Astrocyte (in vitro differentiated cells and primary cell): ENCODE data around the gene AGBL4. TPM values are rescaled to one million over a fixed set of nuclear protein-coding genes. Genes with fewer than 3 reads are reported as not detected.

Experiments
- DNase-seq: peaks from one replicate; pipeline ENCODE4 v3.0.0-alpha.2; 2010; ENCODE audit warnings: low read depth
- FAIRE-seq: peaks from 2 replicates; lab custom pipeline; 2011; peaks lifted over from hg19 to GRCh38; lab: Jason Lieb, UNC
- H2AFZ ChIP-seq: 2 replicates; pipeline ENCODE4 v1.6.0; 2012; ENCODE audit warnings: low read depth, low read length, inconsistent platforms
- H3K27ac ChIP-seq: 2 replicates; pipeline ENCODE4 v1.5.1; 2011; ENCODE audit warnings: low read depth, low read length, inconsistent platforms
- H3K27me3 ChIP-seq: 2 replicates; pipeline ENCODE4 v1.6.0; 2011; ENCODE audit warnings: low read length, inconsistent platforms; ENCODE audit not compliant: insufficient read depth
- H3K36me3 ChIP-seq: 2 replicates; pipeline ENCODE4 v1.5.1; 2011; ENCODE audit warnings: low read length, inconsistent platforms; ENCODE audit not compliant: insufficient read depth
- H3K4me1 ChIP-seq: 2 replicates; pipeline ENCODE4 v1.5.1; 2011; ENCODE audit warnings: low read length, inconsistent platforms; ENCODE audit not compliant: insufficient read depth
- H3K4me2 ChIP-seq: 2 replicates; pipeline ENCODE4 v1.6.0; 2012; ENCODE audit warnings: low read length, inconsistent platforms
- H3K4me3 ChIP-seq: 2 replicates; pipeline ENCODE4 v1.5.1; 2011; ENCODE audit warnings: low read depth, mild to moderate bottlenecking, low read length, inconsistent platforms; ENCODE audit not compliant: insufficient read depth
- H3K79me2 ChIP-seq: 2 replicates; pipeline ENCODE4 v1.6.0; 2012; ENCODE audit warnings: mild to moderate bottlenecking, low read length, inconsistent platforms; ENCODE audit not compliant: insufficient read depth
- H3K9ac ChIP-seq: 2 replicates; pipeline ENCODE4 v1.6.0; 2012; ENCODE audit warnings: mild to moderate bottlenecking, low read length, inconsistent platforms
- H3K9me3 ChIP-seq: 2 replicates; pipeline ENCODE4 v1.5.1; 2012; ENCODE audit warnings: low read depth, mild to moderate bottlenecking, low read length, inconsistent platforms; ENCODE audit not compliant: insufficient read depth
- H4K20me1 ChIP-seq: 2 replicates; pipeline ENCODE4 v1.6.0; 2012; ENCODE audit warnings: low read length, inconsistent platforms; ENCODE audit not compliant: insufficient read depth
- H3K27ac Mint-ChIP-seq: one replicate; pipeline ENCODE4 v1.8.0; 2021; ENCODE audit warnings: mild to moderate bottlenecking, mixed read lengths; ENCODE audit not compliant: unreplicated experiment
- H3K27me3 Mint-ChIP-seq: one replicate; pipeline ENCODE4 v1.8.0; 2021; ENCODE audit warnings: low read depth, mixed read lengths; ENCODE audit not compliant: unreplicated experiment
- H3K36me3 Mint-ChIP-seq: one replicate; pipeline ENCODE4 v1.8.0; 2021; ENCODE audit warnings: low read depth, mixed read lengths; ENCODE audit not compliant: unreplicated experiment
- H3K4me1 Mint-ChIP-seq: one replicate; pipeline ENCODE4 v1.8.0; 2021; ENCODE audit warnings: low read depth, mixed read lengths; ENCODE audit not compliant: unreplicated experiment
- H3K4me3 Mint-ChIP-seq: one replicate; pipeline ENCODE4 v1.8.0; 2021; ENCODE audit warnings: mild to moderate bottlenecking, moderate library complexity, mixed read lengths; ENCODE audit not compliant: unreplicated experiment
- H3K9me3 Mint-ChIP-seq: one replicate; pipeline ENCODE4 v1.8.0; 2021; ENCODE audit warnings: mild to moderate bottlenecking, mixed read lengths; ENCODE audit not compliant: unreplicated experiment
- EZH2 ChIP-seq: IDR thresholded peaks from 2 replicates; pipeline ENCODE4 v1.6.1; 2012; ENCODE audit warnings: mild to moderate bottlenecking, low read length, inconsistent platforms; ENCODE audit not compliant: insufficient read depth
- total RNA-seq: library from RNA; stranded (reverse); gene quantifications from 2 replicates; pipeline ENCODE4 v1.2.1, GENCODE V29; 2021
- TF ChIP-seq, protein P1 (sequence below): IDR thresholded peaks from 2 replicates; pipeline ENCODE4 v1.5.1; 2011; ENCODE audit warnings: low read depth, mild to moderate bottlenecking, inconsistent platforms, low read length, moderate library complexity; ENCODE audit not compliant: insufficient read depth

AGBL4 gene
- total RNA-seq, 1 donor from 2014 or later: not detected

DNA sequence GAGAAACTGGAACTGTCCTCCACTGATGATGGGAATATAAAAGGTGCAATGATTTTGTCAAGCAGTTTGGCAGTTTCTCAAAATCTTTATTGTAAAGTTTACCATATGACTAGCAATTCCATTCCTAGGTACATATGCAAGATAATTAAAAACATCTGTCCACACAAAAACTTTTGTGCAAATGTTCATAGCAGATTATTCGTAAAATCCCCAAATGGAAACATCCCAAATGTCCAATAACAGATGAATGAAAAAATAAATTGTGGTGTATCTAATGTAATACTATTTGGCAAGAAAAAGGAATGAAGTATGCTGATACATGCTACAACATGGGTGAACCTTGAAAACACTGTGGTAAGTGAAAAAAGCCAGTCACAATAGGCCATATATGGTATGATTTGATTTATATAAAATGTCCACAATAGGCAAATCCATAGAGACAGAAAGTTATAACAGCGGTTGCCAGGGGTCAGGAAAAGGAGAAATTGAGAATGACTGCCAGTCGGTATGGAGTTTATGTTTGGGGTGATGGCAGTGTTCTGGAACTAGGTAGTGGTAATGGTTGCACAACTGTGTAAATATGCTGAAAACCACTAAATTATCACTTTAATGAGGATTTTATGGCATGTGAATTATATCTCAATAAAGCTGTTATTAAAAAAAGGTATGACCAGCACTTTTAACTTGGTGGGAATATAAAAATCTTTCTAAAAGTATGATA, 1165.4 kb downstream of the AGBL4 start:
- Histone ChIP-seq H3K79me2 (no peaks in the 10 kb centered on the region), H3K9me3 (peaks cover 2% of the 10 kb centered on the region), H3K27ac (no peak overlapping the region), H3K4me2 (no peak overlapping the region), H3K4me3 (no peak overlapping the region), H3K4me1 (no peaks in the 10 kb centered on the region), H3K36me3 (no peaks in the 10 kb centered on the region), H3K9ac (no peak overlapping the region), H4K20me1 (no peaks in the 10 kb centered on the region), H2AFZ (no peak overlapping the region), H3K27me3 (no peaks in the 10 kb centered on the region)
- peaks cover 7% of the 10 kb centered on the region for H3K9me3 Mint-ChIP-seq
- DNase-seq (no peak), FAIRE-seq (no peak)
- H3K27me3 Mint-ChIP-seq: no peaks in the 10 kb centered on the region
- peaks cover 2% of the 10 kb centered on the region for H3K36me3 Mint-ChIP-seq
- no peak overlapping the region for H3K27ac Mint-ChIP-seq
- H3K4me1 Mint-ChIP-seq: no peaks in the 10 kb centered on the region
- no peak overlapping the region for H3K4me3 Mint-ChIP-seq
- TF ChIP-seq, protein P1, sequence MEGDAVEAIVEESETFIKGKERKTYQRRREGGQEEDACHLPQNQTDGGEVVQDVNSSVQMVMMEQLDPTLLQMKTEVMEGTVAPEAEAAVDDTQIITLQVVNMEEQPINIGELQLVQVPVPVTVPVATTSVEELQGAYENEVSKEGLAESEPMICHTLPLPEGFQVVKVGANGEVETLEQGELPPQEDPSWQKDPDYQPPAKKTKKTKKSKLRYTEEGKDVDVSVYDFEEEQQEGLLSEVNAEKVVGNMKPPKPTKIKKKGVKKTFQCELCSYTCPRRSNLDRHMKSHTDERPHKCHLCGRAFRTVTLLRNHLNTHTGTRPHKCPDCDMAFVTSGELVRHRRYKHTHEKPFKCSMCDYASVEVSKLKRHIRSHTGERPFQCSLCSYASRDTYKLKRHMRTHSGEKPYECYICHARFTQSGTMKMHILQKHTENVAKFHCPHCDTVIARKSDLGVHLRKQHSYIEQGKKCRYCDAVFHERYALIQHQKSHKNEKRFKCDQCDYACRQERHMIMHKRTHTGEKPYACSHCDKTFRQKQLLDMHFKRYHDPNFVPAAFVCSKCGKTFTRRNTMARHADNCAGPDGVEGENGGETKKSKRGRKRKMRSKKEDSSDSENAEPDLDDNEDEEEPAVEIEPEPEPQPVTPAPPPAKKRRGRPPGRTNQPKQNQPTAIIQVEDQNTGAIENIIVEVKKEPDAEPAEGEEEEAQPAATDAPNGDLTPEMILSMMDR: no peak
- no peak for TF ChIP-seq EZH2

DNA sequence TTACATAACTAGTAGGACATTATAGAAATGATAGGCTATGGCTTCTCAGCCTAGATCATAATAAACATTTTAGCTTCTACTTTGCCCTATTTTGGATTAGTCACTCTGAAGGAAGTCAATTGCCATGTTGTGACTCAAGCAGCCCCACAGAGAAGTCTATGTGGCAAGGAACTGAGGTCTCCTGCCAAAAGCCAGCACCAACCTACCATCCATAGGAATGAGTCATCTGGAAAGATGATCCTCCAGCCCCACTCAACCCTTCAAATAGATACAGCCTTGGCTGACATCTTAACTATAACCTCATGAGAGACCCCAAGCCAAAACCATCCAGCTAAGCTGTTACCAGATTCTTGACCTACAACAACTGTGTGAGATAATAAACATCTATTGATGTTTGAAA, 1170.7 kb downstream of the AGBL4 start:
- Mint-ChIP-seq H3K9me3 (no peaks in the 10 kb centered on the region), H3K27ac (no peak overlapping the region), H3K36me3 (no peaks in the 10 kb centered on the region), H3K27me3 (no peaks in the 10 kb centered on the region), H3K4me1 (no peaks in the 10 kb centered on the region), H3K4me3 (no peak overlapping the region)
- Histone ChIP-seq H4K20me1 (no peaks in the 10 kb centered on the region), H3K9ac (no peak overlapping the region), H3K27ac (no peak overlapping the region), H3K4me2 (peak overlapping the region; percentile 19), H3K36me3 (no peaks in the 10 kb centered on the region), H3K9me3 (no peaks in the 10 kb centered on the region), H3K4me3 (no peak overlapping the region), H3K4me1 (peaks cover 5% of the 10 kb centered on the region), H3K27me3 (no peaks in the 10 kb centered on the region), H2AFZ (no peak overlapping the region), H3K79me2 (no peaks in the 10 kb centered on the region)
- TF ChIP-seq EZH2: no peak
- TF ChIP-seq, protein P1: no peak
- peak; percentile 83 for DNase-seq
- peak; percentile 86 for FAIRE-seq

GRCh38 chr1:48851638-48852037, 1172.1 kb downstream of the AGBL4 start:
- Histone ChIP-seq H3K27me3 (no peaks in the 10 kb centered on the region), H2AFZ (no peak overlapping the region), H3K79me2 (no peaks in the 10 kb centered on the region), H3K4me2 (no peak overlapping the region), H3K9me3 (no peaks in the 10 kb centered on the region), H3K4me1 (peaks cover 5% of the 10 kb centered on the region), H3K27ac (no peak overlapping the region), H3K4me3 (no peak overlapping the region), H4K20me1 (no peaks in the 10 kb centered on the region), H3K36me3 (no peaks in the 10 kb centered on the region), H3K9ac (no peak overlapping the region)
- Mint-ChIP-seq H3K36me3 (no peaks in the 10 kb centered on the region), H3K27me3 (no peaks in the 10 kb centered on the region), H3K4me3 (no peak overlapping the region), H3K27ac (no peak overlapping the region), H3K9me3 (no peaks in the 10 kb centered on the region), H3K4me1 (no peaks in the 10 kb centered on the region)
- FAIRE-seq (no peak), DNase-seq (peak; percentile 28)
- TF ChIP-seq EZH2: no peak
- TF ChIP-seq, protein P1: no peak
